K562 (cell line): ENCODE results near the gene TMEM117.

ENCODE experiments used
- CTCF ChIP-seq, 3 experiments: IDR thresholded peaks in 2 of 3; conservative IDR thresholded peaks in 1 of 3; 2 replicates each; pipeline ENCODE4 v1.5.1; 2011 to 2012; ENCODE audit warnings: low read length in 3 of 3, mild to moderate bottlenecking in 3 of 3, control low read depth in 2 of 3, improper control_type of control experiment in 1 of 3, inconsistent platforms in 1 of 3, low read depth in 1 of 3, mixed read lengths in 1 of 3, moderate library complexity in 1 of 3; ENCODE audit not compliant: insufficient read depth in 2 of 3
- ELF1 ChIP-seq: fragments of 200-800 bp; sonication (Bioruptor generic); IDR thresholded peaks from 2 replicates; pipeline ENCODE4 v1.6.1; 2016; ENCODE audit warnings: missing genetic modification characterization, missing compliant biosample characterization
- POLR2AphosphoS5 ChIP-seq: IDR thresholded peaks from 2 replicates; pipeline ENCODE4 v1.6.1; 2011; ENCODE audit warnings: mild to moderate bottlenecking, low read depth, low read length, moderate library complexity; ENCODE audit not compliant: control insufficient read depth, insufficient read depth
- POLR2B ChIP-seq: fragments of 450-650 bp; IDR thresholded peaks from 2 replicates; pipeline ENCODE4 v1.6.1; 2018; ENCODE audit warnings: low read depth; ENCODE audit not compliant: partially characterized antibody
- TAF1 ChIP-seq: IDR thresholded peaks from 2 replicates; pipeline ENCODE4 v1.6.1; 2011; ENCODE audit warnings: mild to moderate bottlenecking, low read length, moderate library complexity; ENCODE audit not compliant: insufficient read depth, control insufficient read depth, severe bottlenecking; ENCODE audit errors: extremely low read depth
- YY1 ChIP-seq, 3 experiments: IDR thresholded peaks; 2 replicates each; pipeline ENCODE4 v1.6.1; 2011; ENCODE audit warnings: low read length in 2 of 3, mild to moderate bottlenecking in 2 of 3, moderate library complexity in 2 of 3, borderline replicate concordance in 1 of 3, control low read depth in 1 of 3, low read depth in 1 of 3; ENCODE audit not compliant: insufficient read depth in 3 of 3, insufficient replicate concordance in 2 of 3, control insufficient read depth in 1 of 3, insufficient read length in 1 of 3; ENCODE audit errors: extremely low read depth in 1 of 3
- ZBTB26 ChIP-seq: fragments of 450-650 bp; formaldehyde crosslinking; IDR thresholded peaks from 2 replicates; pipeline ENCODE4 v1.4.0; 2022; ENCODE audit warnings: missing genetic modification characterization

GRCh38 chr12:44031472-44032185, 195.7 kb downstream of the TMEM117 start:
- no peak for TF ChIP-seq ELF1 (tag)
- TF ChIP-seq CTCF (IDR thresholded peaks at IDR 0.05 in 2 of 3, conservative IDR thresholded peaks at IDR 0.05 in 1 of 3; ENCODE audit: insufficient read depth in 2 of 3, low read depth in 1 of 3, low read length in 3 of 3) = no peak
- TF ChIP-seq POLR2B = no peak
- TF ChIP-seq TAF1 = no peak
- no peak for TF ChIP-seq POLR2AphosphoS5
- no peak for TF ChIP-seq YY1 (IDR thresholded peaks at IDR 0.05; ENCODE audit: borderline replicate concordance in 1 of 3, control insufficient read depth in 1 of 3, extremely low read depth in 1 of 3, insufficient read depth in 3 of 3, insufficient read length in 1 of 3, insufficient replicate concordance in 2 of 3, low read depth in 1 of 3, low read length in 2 of 3)
- TF ChIP-seq ZBTB26 = no peak
